ENCODE results near the gene CDPF1. TPM values are rescaled to one million over a fixed set of nuclear protein-coding genes. Genes with fewer than 3 reads are reported as not detected.

Gene CDPF1
- total and polyA plus RNA-seq, 2 of the 13 experiments (the other 11 are each of a cell fraction or from before 2014, with no cell fraction given): 5.2 to 8.1 TPM

DNA sequence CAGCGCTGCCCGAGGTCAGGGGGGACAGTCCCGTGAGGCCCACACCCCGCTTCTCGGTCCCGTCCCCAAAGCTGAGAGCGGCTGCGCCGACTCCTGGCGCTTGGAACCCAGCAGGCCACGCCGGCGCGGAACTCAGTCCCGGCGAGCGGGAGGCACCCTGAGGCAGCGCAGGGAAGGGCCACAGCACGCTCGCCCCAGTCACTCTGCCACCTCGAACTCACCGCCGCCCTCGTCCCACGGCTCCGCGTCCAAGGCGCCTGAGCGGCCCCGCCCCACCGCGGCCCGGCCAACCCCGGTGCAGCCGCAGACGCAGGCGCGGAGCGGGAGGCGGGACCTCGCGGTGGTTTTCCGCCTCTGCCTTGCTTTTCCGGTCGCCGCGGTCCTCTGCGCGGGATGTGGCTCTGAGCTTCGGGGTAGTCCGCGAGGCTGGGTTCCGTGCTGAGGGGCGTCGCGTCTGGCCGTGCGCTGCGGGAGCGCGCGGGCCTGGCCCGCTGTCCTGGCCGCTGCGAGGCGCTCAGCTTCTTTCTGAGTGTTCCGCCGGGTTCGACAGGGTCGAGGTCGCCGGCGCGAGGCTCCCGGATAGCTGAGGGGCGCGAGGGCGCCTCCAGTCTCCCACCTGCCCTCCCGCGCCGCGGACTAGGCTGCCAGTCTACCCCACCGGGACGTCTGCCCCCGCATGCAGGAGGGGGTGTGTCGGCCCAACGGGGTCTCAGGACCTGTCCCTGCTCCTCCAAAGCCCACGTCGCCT lies at the start of gene CDPF1 (continued):
- TF ChIP-seq, protein P1, sequence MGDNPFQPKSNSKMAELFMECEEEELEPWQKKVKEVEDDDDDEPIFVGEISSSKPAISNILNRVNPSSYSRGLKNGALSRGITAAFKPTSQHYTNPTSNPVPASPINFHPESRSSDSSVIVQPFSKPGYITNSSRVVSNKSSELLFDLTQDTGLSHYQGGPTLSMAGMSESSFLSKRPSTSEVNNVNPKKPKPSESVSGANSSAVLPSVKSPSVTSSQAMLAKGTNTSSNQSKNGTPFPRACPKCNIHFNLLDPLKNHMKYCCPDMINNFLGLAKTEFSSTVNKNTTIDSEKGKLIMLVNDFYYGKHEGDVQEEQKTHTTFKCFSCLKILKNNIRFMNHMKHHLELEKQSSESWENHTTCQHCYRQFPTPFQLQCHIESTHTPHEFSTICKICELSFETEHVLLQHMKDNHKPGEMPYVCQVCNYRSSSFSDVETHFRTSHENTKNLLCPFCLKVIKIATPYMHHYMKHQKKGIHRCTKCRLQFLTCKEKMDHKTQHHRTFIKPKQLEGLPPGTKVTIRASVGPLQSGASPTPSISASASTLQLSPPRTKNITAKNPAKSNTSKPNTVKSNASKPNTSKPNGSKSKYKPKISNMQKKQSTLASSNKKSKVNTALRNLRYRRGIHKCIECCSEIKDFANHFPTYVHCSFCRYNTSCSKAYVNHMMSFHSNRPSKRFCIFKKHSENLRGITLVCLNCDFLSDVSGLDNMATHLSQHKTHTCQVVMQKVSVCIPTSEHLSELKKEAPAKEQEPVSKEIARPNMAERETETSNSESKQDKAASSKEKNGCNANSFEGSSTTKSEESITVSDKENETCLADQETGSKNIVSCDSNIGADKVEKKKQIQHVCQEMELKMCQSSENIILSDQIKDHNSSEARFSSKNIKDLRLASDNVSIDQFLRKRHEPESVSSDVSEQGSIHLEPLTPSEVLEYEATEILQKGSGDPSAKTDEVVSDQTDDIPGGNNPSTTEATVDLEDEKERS (CRISPR knock-in tag; IDR thresholded peaks at IDR 0.05): no peak
- TF ChIP-seq DNMT1 (CRISPR knock-in tag; IDR thresholded peaks at IDR 0.05) (no peak; the same call in 1 of the 2 replicates), MEIS2 (CRISPR knock-in tag; IDR thresholded peaks at IDR 0.05) (peak; percentile 52; the same call in 1 of the 2 replicates), KDM5A (IDR thresholded peaks at IDR 0.05; ENCODE audit: borderline replicate concordance, low read length) (no peak; the same call in 1 of the 2 replicates), ZNF788 (CRISPR knock-in tag; IDR thresholded peaks at IDR 0.05; ENCODE audit: borderline replicate concordance) (peak; percentile 53; the same call in 1 of the 2 replicates), CHCHD3 (CRISPR knock-in tag; IDR thresholded peaks at IDR 0.05) (no peak), DMAP1 (CRISPR knock-in tag; IDR thresholded peaks at IDR 0.05) (no peak), ZNF782 (CRISPR knock-in tag; IDR thresholded peaks at IDR 0.05; ENCODE audit: borderline replicate concordance) (no peak; the same call in 1 of the 2 replicates), HMG20A (CRISPR knock-in tag; IDR thresholded peaks at IDR 0.05; ENCODE audit: borderline replicate concordance) (no peak), ZFP62 (CRISPR knock-in tag; IDR thresholded peaks at IDR 0.05) (no peak), ZNF20 (CRISPR knock-in tag; IDR thresholded peaks at IDR 0.05) (no peak; the same call in 1 of the 2 replicates), ZNF746 (CRISPR knock-in tag; IDR thresholded peaks at IDR 0.05) (no peak), ZNF605 (CRISPR knock-in tag; IDR thresholded peaks at IDR 0.05) (no peak; the same call in 1 of the 2 replicates), SALL2 (CRISPR knock-in tag; IDR thresholded peaks at IDR 0.05) (peak; percentile 86), SIN3B (IDR thresholded peaks at IDR 0.05; ENCODE audit: low read length) (no peak), ZNF567 (CRISPR knock-in tag; IDR thresholded peaks at IDR 0.05; ENCODE audit: borderline replicate concordance) (peak; percentile 60; the same call in 1 of the 2 replicates), ZNF367 (CRISPR knock-in tag; IDR thresholded peaks at IDR 0.05; ENCODE audit: borderline replicate concordance) (peak; percentile 68; the same call in 1 of the 2 replicates)
- TF ChIP-seq, protein P2, sequence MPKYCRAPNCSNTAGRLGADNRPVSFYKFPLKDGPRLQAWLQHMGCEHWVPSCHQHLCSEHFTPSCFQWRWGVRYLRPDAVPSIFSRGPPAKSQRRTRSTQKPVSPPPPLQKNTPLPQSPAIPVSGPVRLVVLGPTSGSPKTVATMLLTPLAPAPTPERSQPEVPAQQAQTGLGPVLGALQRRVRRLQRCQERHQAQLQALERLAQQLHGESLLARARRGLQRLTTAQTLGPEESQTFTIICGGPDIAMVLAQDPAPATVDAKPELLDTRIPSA (CRISPR knock-in tag; IDR thresholded peaks at IDR 0.05; ENCODE audit: borderline replicate concordance): peak; percentile 22; the same call in 1 of the 2 replicates
- TF ChIP-seq, protein P3, sequence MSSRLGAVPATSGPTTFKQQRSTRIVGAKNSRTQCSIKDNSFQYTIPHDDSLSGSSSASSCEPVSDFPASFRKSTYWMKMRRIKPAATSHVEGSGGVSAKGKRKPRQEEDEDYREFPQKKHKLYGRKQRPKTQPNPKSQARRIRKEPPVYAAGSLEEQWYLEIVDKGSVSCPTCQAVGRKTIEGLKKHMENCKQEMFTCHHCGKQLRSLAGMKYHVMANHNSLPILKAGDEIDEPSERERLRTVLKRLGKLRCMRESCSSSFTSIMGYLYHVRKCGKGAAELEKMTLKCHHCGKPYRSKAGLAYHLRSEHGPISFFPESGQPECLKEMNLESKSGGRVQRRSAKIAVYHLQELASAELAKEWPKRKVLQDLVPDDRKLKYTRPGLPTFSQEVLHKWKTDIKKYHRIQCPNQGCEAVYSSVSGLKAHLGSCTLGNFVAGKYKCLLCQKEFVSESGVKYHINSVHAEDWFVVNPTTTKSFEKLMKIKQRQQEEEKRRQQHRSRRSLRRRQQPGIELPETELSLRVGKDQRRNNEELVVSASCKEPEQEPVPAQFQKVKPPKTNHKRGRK (CRISPR knock-in tag; IDR thresholded peaks at IDR 0.05): no peak
- TF ChIP-seq, protein P4, sequence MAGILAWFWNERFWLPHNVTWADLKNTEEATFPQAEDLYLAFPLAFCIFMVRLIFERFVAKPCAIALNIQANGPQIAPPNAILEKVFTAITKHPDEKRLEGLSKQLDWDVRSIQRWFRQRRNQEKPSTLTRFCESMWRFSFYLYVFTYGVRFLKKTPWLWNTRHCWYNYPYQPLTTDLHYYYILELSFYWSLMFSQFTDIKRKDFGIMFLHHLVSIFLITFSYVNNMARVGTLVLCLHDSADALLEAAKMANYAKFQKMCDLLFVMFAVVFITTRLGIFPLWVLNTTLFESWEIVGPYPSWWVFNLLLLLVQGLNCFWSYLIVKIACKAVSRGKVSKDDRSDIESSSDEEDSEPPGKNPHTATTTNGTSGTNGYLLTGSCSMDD (CRISPR knock-in tag; IDR thresholded peaks at IDR 0.05): peak; percentile 45; the same call in 1 of the 2 replicates
- TF ChIP-seq, protein P5, sequence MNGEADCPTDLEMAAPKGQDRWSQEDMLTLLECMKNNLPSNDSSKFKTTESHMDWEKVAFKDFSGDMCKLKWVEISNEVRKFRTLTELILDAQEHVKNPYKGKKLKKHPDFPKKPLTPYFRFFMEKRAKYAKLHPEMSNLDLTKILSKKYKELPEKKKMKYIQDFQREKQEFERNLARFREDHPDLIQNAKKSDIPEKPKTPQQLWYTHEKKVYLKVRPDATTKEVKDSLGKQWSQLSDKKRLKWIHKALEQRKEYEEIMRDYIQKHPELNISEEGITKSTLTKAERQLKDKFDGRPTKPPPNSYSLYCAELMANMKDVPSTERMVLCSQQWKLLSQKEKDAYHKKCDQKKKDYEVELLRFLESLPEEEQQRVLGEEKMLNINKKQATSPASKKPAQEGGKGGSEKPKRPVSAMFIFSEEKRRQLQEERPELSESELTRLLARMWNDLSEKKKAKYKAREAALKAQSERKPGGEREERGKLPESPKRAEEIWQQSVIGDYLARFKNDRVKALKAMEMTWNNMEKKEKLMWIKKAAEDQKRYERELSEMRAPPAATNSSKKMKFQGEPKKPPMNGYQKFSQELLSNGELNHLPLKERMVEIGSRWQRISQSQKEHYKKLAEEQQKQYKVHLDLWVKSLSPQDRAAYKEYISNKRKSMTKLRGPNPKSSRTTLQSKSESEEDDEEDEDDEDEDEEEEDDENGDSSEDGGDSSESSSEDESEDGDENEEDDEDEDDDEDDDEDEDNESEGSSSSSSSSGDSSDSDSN (CRISPR knock-in tag; IDR thresholded peaks at IDR 0.05): peak; percentile 63

Measured in HepG2 (cell line).